HUES48 (cell line): ENCODE measurements around the gene COMMD4.
"Not testable (repeated sequence)": the region's sequence is repeated elsewhere in the genome, so short reads cannot be mapped to it uniquely, and the experiment has no call there.

Experiments
- H3K27ac ChIP-seq: one replicate; pipeline ENCODE4 v1.7.0; 2013; ENCODE audit warnings: low read depth, low read length, inconsistent platforms
- H3K27me3 ChIP-seq: 2 replicates; pipeline ENCODE4 v1.6.1; 2013; ENCODE audit warnings: mild to moderate bottlenecking, low read length; ENCODE audit not compliant: control insufficient read depth, insufficient read depth
- H3K36me3 ChIP-seq: 2 replicates; pipeline ENCODE4 v1.6.1; 2013; ENCODE audit warnings: low read length; ENCODE audit not compliant: control insufficient read depth, insufficient read depth
- H3K4me1 ChIP-seq: 2 replicates; pipeline ENCODE4 v1.6.1; 2013; ENCODE audit warnings: mild to moderate bottlenecking, low read length; ENCODE audit not compliant: control insufficient read depth, insufficient read depth
- H3K4me3 ChIP-seq: 2 replicates; pipeline ENCODE4 v1.5.1; 2013; ENCODE audit warnings: mild to moderate bottlenecking, low read depth, low read length
- H3K9ac ChIP-seq: 2 replicates; pipeline ENCODE4 v1.6.1; 2013; ENCODE audit warnings: mild to moderate bottlenecking, low read depth, low read length, moderate library complexity
- H3K9me3 ChIP-seq: 2 replicates; pipeline ENCODE4 v1.6.1; 2013; ENCODE audit warnings: low read length; ENCODE audit not compliant: control insufficient read depth, insufficient read depth

Gene COMMD4

GRCh38 chr15:75348562-75349350, 12.9 kb downstream of the COMMD4 start:
- Histone ChIP-seq H3K27ac (no peak overlapping the region), H3K4me3 (peak overlapping the region; percentile 89), H3K9me3 (no peaks in the 10 kb centered on the region), H3K4me1 (peaks cover 3% of the 10 kb centered on the region; the same call in 1 of the 2 replicates), H3K27me3 (peaks cover 29% of the 10 kb centered on the region), H3K9ac (peak overlapping the region; percentile 13; the same call in 1 of the 2 replicates), H3K36me3 (no peaks in the 10 kb centered on the region)

- H3K36me3 ChIP-seq, H3K4me3 ChIP-seq, H3K9ac ChIP-seq, H3K9me3 ChIP-seq, H3K4me1 ChIP-seq, H3K27ac ChIP-seq: not testable (repeated sequence)
- H3K27me3 ChIP-seq = peaks cover 29% of the 10 kb centered on the region
These were observed 13.4 kb downstream of the COMMD4 start for GRCh38 chr15:75349351-75349669.

GRCh38 chr15:75349851-75350588, 14.2 kb downstream of the COMMD4 start:
- Histone ChIP-seq H3K27me3 (peaks cover 29% of the 10 kb centered on the region), H3K4me3 (no peak overlapping the region), H3K9ac (no peak overlapping the region), H3K9me3 (no peaks in the 10 kb centered on the region), H3K36me3 (no peaks in the 10 kb centered on the region; the same call in 1 of the 2 replicates), H3K27ac (no peak overlapping the region), H3K4me1 (peaks cover 3% of the 10 kb centered on the region; the same call in 1 of the 2 replicates)

- H3K27ac ChIP-seq = no peak overlapping the region
- H3K36me3 ChIP-seq = no peaks in the 10 kb centered on the region; the same call in 1 of the 2 replicates
- peaks cover 3% of the 10 kb centered on the region; the same call in 1 of the 2 replicates for H3K4me1 ChIP-seq
- no peak overlapping the region for H3K4me3 ChIP-seq
- H3K9me3 ChIP-seq = no peaks in the 10 kb centered on the region
- no peak overlapping the region for H3K9ac ChIP-seq
- peaks cover 29% of the 10 kb centered on the region for H3K27me3 ChIP-seq
These were observed 14.9 kb downstream of the COMMD4 start for GRCh38 chr15:75350601-75351361.

GRCh38 chr15:75352186-75353080, 16.6 kb downstream of the COMMD4 start:
- Histone ChIP-seq H3K27me3 (peaks cover 18% of the 10 kb centered on the region), H3K4me3 (no peak overlapping the region), H3K36me3 (peaks cover 7% of the 10 kb centered on the region; the same call in 1 of the 2 replicates), H3K9me3 (no peaks in the 10 kb centered on the region), H3K4me1 (peaks cover 3% of the 10 kb centered on the region; the same call in 1 of the 2 replicates), H3K9ac (no peak overlapping the region), H3K27ac (no peak overlapping the region)

- Histone ChIP-seq H3K9ac (no peak overlapping the region), H3K9me3 (no peaks in the 10 kb centered on the region), H3K27me3 (peaks cover 7% of the 10 kb centered on the region), H3K4me1 (peaks cover 2% of the 10 kb centered on the region; the same call in 1 of the 2 replicates), H3K27ac (no peak overlapping the region), H3K4me3 (no peak overlapping the region), H3K36me3 (peaks cover 14% of the 10 kb centered on the region; the same call in 1 of the 2 replicates)
These were observed 17.7 kb downstream of the COMMD4 start for GRCh38 chr15:75353604-75354003.

- Histone ChIP-seq H3K36me3 (peaks cover 20% of the 10 kb centered on the region), H3K4me1 (no peaks in the 10 kb centered on the region), H3K9me3 (no peaks in the 10 kb centered on the region), H3K9ac (no peak overlapping the region), H3K4me3 (no peak overlapping the region), H3K27ac (no peak overlapping the region), H3K27me3 (no peaks in the 10 kb centered on the region)
These were observed 18.6 kb downstream of the COMMD4 start for GRCh38 chr15:75354454-75354853.

GRCh38 chr15:75355369-75355768, 19.5 kb downstream of the COMMD4 start:
- H3K4me3 ChIP-seq = no peak overlapping the region
- no peaks in the 10 kb centered on the region for H3K9me3 ChIP-seq
- H3K36me3 ChIP-seq = peaks cover 29% of the 10 kb centered on the region
- no peak overlapping the region for H3K27ac ChIP-seq
- no peak overlapping the region for H3K9ac ChIP-seq
- H3K4me1 ChIP-seq = no peaks in the 10 kb centered on the region
- no peaks in the 10 kb centered on the region for H3K27me3 ChIP-seq

GRCh38 chr15:75356006-75356405, 20.1 kb downstream of the COMMD4 start:
- no peaks in the 10 kb centered on the region for H3K9me3 ChIP-seq
- no peak overlapping the region for H3K4me3 ChIP-seq
- H3K27ac ChIP-seq = no peak overlapping the region
- peaks cover 31% of the 10 kb centered on the region for H3K36me3 ChIP-seq
- H3K4me1 ChIP-seq = no peaks in the 10 kb centered on the region
- no peak overlapping the region for H3K9ac ChIP-seq
- H3K27me3 ChIP-seq = no peaks in the 10 kb centered on the region

GRCh38 chr15:75356517-75356916, 20.7 kb downstream of the COMMD4 start:
- H3K4me3 ChIP-seq = no peak overlapping the region
- no peaks in the 10 kb centered on the region for H3K4me1 ChIP-seq
- H3K9me3 ChIP-seq = no peaks in the 10 kb centered on the region
- H3K27me3 ChIP-seq = no peaks in the 10 kb centered on the region
- peaks cover 36% of the 10 kb centered on the region for H3K36me3 ChIP-seq
- H3K27ac ChIP-seq = no peak overlapping the region
- no peak overlapping the region for H3K9ac ChIP-seq
